HG03457 (cell line): Measurements from ENCODE around the gene CLEC4C.

ENCODE experiments used
- ATAC-seq: cut with Tn5 transposase; IDR thresholded peaks from one replicate; pipeline ENCODE4 v1.9.1; 2021; ENCODE audit warnings: moderate number of reproducible peaks; ENCODE audit not compliant: unreplicated experiment

CLEC4C gene

DNA sequence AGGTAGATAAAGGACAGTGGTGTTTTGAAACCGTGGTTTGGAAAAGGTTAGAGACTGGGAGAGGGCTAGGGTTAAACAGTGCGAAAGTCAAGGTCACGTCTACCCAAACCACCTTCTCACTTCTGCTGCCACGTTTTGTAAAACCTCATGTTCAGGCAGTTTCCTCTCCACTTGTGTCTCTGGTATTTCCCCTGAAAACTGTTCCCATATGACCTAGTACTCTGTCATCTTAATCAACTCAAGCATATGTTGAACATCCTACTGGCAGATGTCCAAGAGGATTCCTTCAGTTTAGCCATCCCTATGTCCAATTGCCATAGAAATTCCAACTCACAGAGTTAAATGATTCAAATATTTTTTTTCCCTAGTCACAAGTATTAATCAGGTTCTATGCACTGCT is 17.4 kb downstream of the CLEC4C start:
- no peak for ATAC-seq

DNA sequence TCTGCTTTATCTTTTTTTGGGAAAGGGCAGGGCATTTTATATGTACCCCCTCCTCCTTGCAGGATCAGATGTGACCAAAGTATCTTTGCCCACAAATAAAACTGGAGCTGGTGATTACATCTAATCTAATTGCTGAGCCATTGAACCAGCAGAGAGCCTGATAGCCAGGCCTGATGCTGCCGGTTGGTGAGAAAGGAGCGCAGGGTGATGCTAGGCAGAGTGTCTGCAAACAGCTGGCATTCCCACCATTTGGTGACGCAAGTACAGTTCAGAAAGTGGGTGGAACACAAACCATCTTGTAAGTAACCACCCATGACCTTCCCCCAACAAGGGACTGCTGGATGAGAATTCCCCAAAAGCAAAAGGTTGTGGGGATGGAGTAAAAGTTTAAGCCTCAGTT is 23.2 kb downstream of the CLEC4C start:
- no peak for ATAC-seq

- no peak for ATAC-seq
Observed at GRCh38 chr12:7719946-7720730, 27.0 kb downstream of the CLEC4C start.

DNA sequence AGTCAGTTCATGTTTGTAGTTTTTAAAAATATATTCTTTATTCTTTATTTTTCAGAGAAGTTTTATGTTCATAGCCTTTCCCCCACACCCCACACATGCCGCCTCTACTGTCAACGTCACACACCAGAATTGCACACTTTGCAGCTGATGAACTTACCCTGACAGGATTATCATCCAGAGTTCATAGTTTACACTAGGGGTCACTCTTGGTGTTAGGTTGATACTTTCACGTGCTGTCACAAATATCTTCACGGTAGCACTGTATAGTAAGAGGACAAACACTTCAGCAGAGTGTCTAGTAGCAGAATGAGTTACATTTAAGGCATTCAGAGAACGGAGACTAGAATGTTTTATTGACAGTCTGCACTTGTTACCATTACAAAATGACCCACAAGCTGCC is 30.8 kb downstream of the CLEC4C start:
- ATAC-seq, result no peak

GRCh38 chr12:7712841-7713442 is 34.2 kb downstream of the CLEC4C start:
- no peak for ATAC-seq

DNA sequence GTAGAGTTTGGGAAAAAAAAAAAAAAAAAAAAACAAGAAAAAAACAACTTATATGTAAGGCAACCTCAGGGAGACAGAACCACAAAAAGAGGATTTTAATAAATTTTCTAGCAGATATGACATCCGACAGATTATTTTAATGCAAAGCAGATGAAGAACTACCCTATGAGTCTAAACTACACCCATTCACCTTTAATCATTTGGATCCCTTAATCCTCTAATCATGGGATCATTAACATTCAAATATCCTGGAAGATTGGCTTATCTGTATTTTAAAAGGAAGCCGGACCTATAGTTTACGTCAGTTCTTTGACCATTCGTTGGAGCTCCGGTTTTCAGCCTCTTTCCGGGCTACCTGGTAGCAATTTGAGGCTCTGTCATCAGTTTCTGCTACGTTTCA is 36.0 kb downstream of the CLEC4C start, which contains the start of gene DPPA3:
TSS of gene DPPA3 (plus strand) at position 301 of the 400 bp plus-strand sequence. CDS start 138 bp downstream, outside the sequence.
- no peak for ATAC-seq

- no peak for ATAC-seq
Observed at GRCh38 chr12:7709969-7710675, 37.1 kb downstream of the CLEC4C start.

DNA sequence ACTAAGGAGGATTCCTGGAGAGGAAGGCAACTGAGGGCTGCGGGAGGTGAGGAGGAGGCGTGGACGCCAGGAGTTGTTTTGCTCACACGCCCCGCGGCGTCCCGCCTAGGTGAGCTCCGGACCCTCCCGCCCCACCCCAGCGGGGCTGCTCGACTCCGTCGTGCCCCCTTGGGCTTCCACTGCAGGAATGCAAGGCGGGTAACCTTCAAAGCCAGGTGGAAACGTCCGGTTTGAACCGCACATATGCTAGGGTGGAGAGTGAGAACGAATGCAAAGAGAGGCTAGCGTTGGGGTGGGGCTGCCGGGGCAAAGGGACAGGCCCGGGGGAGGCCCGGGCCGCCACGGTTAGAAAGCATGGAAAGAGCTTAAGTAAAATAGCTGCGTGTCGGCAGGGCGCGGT is 41.3 kb downstream of the CLEC4C start:
- ATAC-seq, result no peak

DNA sequence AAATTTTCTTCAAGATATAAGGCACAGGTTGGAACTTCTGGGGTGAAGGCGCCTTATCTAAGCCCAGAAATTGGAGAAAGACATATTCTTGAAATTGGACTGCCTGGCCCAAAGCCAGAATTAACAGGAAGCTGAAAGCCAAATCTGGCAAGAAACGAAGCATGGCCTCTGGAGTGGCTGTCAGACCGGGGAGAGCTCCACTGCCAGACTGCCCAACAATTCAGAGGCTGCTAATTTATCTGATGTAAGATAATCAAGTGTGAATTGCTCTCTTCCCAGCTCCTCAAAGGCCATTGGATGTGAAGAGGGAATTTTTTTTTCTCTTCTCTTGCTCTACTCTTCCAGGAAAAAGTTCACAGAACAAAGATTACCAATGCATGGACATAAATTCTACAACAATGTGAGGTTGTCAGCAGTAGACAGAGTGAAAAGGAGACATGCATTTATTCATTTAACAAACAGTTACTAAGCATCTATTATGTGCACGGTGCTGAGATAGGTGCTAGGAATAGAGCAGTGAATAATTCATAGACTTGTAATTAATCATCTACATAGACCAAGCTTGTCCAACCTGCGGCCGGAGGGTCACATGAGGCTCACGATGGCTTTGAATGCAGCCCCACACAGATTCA is 51.5 kb downstream of the CLEC4C start, which contains the start of gene GDF3:
TSS of gene GDF3 (minus strand) at position 210 of the 632 bp plus-strand sequence. CDS start at position 163, 47 bp downstream.
- ATAC-seq, result no peak

DNA sequence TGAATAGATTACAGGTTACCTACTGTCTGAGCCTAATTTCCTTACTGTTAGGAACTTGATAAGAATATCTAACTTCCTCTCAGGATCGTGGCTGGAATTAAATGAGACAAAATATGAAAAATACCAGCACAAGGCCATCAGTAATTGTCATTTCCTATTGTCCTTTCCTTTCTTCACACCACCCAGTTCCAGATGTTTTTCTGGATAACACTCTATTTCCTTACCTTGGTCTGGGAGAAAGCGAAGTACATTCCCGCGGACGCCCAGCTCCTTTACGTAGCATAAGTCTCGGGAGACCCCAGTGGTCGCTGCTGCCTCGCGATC is 52.0 kb downstream of the CLEC4C start:
- no peak for ATAC-seq

DNA sequence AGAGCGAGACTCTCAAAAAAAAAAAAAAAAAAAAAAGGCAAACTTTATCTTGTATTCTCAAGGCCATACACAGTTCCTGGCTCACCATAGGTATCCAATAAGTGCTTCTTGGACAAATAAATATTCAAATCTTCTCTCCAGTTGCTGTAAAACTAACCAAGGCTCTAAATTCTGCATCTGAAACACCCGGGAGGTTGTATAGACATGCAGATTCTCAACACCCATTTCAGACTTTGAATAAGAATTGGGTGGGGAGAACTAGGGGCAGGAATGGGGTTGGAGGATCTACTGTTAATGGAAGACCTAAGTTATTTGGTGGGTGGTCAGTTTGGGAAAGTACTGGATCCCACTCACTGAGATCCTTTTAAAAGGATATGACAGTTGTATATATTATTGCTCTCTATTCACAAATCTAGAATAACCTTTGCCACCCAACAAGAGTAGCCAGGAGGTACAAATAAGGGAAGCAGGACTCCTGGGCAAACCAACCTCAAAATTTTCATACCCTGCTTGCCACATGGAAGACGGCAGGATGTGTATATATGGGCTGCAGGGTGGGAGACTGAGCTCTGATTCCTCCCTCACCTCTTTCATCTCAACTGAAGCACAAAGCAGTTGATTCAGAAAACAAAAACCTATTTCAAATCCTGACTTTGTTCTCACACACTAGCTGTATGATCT is 52.5 kb downstream of the CLEC4C start:
- no peak for ATAC-seq

DNA sequence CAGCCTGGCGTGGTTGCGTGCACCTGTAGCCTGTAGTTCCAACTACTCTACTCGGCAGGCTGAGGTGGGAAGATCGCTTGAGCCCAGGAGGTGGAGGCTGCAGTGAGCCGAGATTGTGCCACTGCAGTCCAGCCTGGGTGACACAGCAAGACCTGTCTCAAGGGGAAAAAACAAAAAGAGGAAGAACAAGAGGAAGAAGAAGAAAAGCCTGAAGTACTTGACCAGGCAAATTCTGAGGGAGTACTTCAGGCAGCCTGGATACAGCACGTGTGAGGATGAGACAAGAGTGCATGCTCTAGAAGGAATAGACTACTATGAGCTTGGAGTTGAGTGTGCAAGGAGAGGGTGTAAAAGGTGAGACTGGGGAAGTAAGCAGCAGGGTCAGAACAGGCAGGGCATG is 53.4 kb downstream of the CLEC4C start:
- no peak for ATAC-seq

DNA sequence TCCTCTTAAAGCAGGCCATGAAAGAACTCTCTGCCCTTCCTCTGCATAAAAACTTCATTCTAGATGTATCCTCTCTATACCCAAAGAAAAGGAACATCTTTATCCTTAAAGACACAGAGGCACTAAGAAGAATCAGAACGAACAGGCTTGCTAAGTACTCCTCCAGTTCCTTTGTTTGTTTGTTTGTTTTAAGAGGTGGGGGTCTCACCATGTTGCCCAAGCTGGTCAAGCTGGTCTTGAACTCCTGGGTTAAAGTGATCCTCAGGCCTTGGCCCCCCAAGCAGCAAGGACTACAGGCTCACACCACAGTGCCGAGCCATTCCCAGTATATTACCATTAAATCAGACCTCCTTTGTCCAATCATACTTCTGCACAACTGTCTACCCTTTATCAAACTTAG is 65.6 kb downstream of the CLEC4C start:
- ATAC-seq, result no peak
